Liver (tissue), 3 donors: ENCODE measurements around the gene KRTAP2-3.

ENCODE experiments used
- CTCF ChIP-seq: fragments of 150-350 bp; IDR thresholded peaks from 2 replicates; pipeline ENCODE4 v1.5.1; 2017; ENCODE audit warnings: improper control_type of control experiment, low read depth, low read length; ENCODE audit not compliant: missing input control
- RAD21 ChIP-seq, 2 donors: IDR thresholded peaks; 2 replicates each; pipeline ENCODE4 v1.6.1; 2016; ENCODE audit warnings: antibody characterized with exemption in 2 of 2, mild to moderate bottlenecking in 2 of 2
- REST ChIP-seq: IDR thresholded peaks from 2 replicates; pipeline ENCODE4 v1.6.1; 2016; ENCODE audit warnings: antibody characterized with exemption, mild to moderate bottlenecking
- donor health status: healthy.
- donor health status: healthy.

- TF ChIP-seq CTCF (no peak), REST (no peak), RAD21 (IDR thresholded peaks at IDR 0.05) (no peak)
These were observed 9.1 kb upstream of the KRTAP2-3 start for GRCh38 chr17:41069031-41069430.
